NAMALWA (cell line): Measurements from ENCODE around the gene HCAR1.
"Not testable (repeated sequence)": the region's sequence is repeated elsewhere in the genome, so short reads cannot be mapped to it uniquely, and the experiment has no call there.

Source experiments
- DNase-seq: peaks from one replicate; pipeline ENCODE4 v3.0.0-alpha.2; 2015; ENCODE audit warnings: low spot score

The HCAR1 gene

GRCh38 chr12:122721057-122721545, 9.5 kb downstream of the HCAR1 start:
- DNase-seq = no peak

GRCh38 chr12:122716658-122717057, 14.0 kb downstream of the HCAR1 start, which contains the start of gene HCAR3:
Gene HCAR3 (minus strand): TSS chr12:122716811. CDS start chr12:122716737, 74 bp downstream.
- peak; percentile 29 for DNase-seq

DNA sequence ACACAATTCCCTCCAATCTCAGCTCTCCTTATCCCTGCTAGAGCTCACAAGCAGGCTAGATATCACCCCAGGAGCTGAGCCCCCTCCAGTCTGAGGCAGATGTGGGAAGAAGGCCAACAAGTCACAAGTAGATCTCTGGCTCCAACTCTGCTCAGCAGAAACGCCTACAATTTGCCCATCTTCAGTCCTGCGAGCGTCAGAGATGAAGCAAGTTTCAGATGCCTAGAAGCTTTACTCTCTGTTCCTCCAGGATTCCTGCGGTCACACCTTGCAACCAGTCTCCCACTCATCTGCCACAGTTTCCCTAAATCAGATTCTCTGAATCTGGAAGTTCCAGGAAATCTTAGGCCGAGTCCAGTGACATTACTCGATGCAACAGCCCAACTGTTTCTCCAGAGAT, 15.4 kb downstream of the HCAR1 start:
- DNase-seq = not testable (repeated sequence)

GRCh38 chr12:122713491-122714188, 17.0 kb downstream of the HCAR1 start:
- not testable (repeated sequence) for DNase-seq

- not testable (repeated sequence) for DNase-seq
Measured at GRCh38 chr12:122711266-122711665, 19.4 kb downstream of the HCAR1 start.

DNA sequence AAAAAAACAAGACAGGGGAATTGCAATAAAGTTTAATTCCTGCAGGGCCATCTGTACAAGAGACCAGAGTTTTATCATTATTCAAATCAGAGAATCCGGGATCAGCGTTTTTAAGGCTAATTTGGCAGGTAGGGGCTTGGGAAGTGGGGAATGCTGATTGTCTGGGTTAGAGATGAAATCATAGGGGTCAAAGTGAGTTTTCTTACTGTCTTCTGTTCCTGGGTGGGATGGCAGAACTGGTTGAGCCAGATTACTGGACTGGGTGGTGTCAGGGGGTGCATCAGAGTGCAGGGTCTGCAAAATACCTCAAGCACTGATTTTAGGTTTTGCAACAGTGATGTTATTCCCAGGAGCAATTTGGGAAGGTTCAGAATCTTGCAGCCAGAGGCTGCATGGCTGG, 20.3 kb downstream of the HCAR1 start:
- not testable (repeated sequence) for DNase-seq

DNA sequence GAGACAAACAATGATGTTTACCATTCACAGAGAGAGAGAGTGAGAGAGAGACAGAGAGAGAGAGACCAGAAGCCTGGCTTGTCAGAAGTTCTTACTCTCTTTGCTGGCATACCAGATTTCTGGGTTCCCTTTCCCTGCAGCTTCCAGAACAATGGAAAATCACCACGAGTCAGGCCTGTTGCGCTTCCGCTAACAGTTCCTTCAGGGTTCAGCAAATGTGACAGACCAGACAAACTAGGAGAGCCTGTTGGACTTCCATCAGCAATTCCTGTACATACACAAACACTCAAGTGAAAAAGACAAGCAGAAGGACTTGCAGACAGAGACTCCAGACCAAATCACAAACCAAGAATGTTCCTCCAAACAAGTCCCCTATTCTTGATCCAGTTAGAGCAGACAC, 21.4 kb downstream of the HCAR1 start:
- not testable (repeated sequence) for DNase-seq

DNA sequence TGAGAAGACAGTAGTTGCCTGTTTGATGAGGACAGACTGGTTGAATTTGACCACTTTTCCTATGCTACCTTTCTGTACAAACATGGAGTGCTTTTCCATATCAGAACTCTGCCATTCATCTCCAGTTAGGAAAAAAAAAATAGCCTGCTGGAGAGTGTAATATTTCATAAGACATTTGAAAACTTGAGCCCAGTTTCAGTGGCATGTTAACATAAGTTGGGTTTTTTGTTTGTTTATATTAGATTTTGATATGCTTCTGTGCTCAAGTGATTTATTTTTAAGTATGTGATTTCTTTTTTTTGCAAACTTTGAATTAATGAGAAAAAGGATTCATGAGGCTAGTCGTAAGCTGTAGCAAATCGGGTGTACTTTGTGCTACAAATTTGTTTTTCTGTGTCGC, 26.8 kb downstream of the HCAR1 start:
- DNase-seq = not testable (repeated sequence)

- not testable (repeated sequence) for DNase-seq
Measured at GRCh38 chr12:122702890-122703611, 27.6 kb downstream of the HCAR1 start, which contains the start of gene HCAR2. Gene HCAR2 (minus strand): TSS chr12:122703357. CDS start chr12:122703283, 74 bp downstream.

- not testable (repeated sequence) for DNase-seq
Measured at GRCh38 chr12:122701481-122701880, 29.2 kb downstream of the HCAR1 start.

DNA sequence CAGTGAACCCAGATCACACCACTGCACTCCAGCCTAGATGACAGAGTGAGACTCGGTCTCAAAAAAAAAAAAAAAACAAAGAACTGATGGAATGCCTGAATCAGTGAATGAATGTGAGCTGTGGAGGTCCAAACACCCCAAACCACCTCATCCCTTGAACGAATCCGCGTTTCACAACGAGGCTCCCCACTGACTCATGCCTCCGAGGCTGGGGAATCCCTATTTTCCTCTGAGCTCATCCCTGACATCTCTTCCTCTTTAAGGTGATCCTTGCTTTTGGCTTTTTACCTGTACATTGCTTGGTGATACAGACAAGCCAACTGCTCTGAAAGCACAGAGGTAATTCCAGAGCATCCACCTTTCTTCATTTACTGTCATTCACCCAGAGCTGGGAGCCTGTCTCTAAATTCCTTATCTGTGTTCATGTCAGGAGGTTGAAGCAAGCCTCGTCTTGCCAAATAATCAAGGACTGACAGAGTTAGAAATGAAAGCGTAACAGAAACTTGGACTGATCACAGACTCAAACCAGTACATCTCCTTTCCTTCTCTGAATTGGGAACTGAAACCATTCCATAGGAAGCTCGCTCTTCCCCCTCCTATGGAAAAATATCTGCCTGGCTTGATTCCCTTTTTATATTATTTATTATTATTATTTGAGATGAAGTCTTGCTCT, 30.5 kb downstream of the HCAR1 start:
- not testable (repeated sequence) for DNase-seq

DNA sequence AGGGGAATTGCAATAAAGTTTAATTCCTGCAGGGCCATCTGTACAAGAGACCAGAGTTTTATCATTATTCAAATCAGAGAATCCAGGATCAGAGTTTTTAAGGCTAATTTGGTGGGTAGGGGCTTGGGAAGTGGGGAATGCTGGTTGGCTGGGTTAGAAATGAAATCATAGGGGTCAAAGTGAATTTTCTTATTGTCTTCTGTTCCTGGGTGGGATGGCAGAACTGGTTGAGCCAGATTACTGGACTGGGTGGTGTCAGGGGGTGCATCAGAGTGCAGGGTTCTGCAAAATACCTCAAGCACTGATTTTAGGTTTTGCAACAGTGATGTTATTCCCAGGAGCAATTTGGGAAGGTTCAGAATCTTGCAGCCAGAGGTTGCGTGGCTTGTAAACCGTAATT, 33.7 kb downstream of the HCAR1 start:
- DNase-seq = not testable (repeated sequence)

DNA sequence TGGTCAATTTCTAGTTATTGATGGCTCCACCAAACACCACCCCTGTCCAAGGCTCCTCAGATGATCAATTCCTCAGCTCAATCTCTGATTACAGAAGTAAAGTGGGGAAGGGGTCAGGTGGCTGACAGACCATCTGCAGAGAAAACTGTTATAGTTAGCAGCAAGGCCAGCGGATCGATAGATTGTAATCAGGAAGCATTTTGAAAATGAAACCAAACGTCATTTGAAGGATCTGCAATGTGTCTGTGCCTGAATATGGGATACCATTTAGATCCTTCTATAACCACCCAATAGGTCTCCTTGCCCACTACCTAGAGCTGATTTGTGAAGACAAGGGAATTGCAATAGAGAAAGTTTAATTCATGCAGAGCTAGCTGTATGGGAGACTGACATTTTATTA, 39.1 kb downstream of the HCAR1 start:
- no peak for DNase-seq

- DNase-seq = no peak
Measured at GRCh38 chr12:122688291-122688690, 42.4 kb downstream of the HCAR1 start.

- DNase-seq = no peak
Measured at GRCh38 chr12:122687086-122687485, 43.6 kb downstream of the HCAR1 start.

DNA sequence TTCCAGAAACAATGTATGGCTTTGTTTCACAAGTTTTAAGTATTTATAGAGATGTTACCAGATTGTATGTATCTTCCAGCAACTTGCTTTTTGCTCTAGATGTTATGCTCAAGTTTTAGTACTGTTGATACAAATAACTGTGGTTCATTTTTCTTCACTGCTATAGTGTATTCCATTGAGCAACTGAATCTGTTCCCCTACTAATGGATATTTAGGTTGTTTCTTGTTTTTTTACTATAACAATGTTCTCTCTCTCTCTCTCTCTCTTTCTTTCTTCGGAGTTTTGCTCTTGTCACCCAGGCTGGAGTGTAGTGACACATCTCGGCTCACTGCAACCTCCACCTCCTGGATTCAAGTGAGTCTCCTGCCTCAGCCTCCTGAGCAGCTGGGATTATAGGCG, 44.1 kb downstream of the HCAR1 start:
- no peak for DNase-seq

GRCh38 chr12:122684297-122684813, 46.3 kb downstream of the HCAR1 start:
- DNase-seq = no peak

DNA sequence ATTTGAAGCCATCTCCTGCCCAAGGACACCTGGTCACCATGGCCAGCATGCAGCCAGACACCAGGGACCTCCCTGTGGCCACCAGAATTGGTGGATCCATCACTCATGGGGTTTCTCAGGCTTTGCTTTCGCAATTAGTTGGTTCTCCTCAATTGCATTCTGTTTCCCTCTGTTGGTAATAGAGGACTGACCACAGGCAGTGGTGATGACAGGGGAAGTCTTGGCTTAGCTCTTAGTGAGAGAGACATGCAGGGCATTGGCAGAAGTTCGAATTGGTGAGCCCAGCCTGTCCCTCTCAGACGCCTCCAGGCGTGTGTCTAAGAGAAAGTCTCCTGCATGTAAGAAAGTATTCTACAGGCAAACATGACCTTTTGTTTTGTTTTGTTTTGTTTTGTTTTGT, 48.8 kb downstream of the HCAR1 start:
- no peak for DNase-seq

- DNase-seq = not testable (repeated sequence)
Measured at GRCh38 chr12:122680989-122681388, 49.7 kb downstream of the HCAR1 start.

DNA sequence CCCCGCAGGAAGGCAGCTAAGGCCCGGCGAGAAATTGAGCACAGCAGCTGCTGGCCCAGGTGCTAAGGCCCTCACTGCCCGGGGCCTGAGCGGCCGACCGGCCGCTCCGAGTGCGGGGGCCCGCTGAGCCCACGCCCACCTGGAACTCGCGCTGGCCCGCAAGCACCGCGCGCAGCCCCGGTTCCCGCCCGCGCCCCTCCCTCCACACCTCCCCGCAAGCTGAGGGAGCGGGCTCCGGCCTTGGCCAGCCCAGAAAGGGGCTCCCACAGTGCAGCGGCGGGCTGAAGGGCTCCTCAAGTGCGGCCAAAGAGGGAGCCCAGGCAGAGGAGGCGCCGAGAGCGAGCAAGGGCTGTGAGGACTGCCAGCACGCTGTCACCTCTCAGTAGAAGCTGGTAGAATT, 53.9 kb downstream of the HCAR1 start:
- DNase-seq = not testable (repeated sequence)
